Lung (tissue), 12 donors: Measurements from ENCODE around the gene ABHD8. TPM values are rescaled to one million over a fixed set of nuclear protein-coding genes. Genes with fewer than 3 reads are reported as not detected.

Experiments used
- ATAC-seq: fragments of 200-7000 bp; cut with Tn5 transposase; one replicate; pipeline ENCODE4 v1.9.1; 2020; ENCODE audit warnings: moderate number of reproducible peaks; ENCODE audit not compliant: insufficient read depth, low FRiP score
- DNase-seq, 3 donors: peaks; one replicate each; pipeline ENCODE4 v3.0.0-alpha.2; 2013 to 2017
- H3K27ac ChIP-seq, 2 donors: one replicate each; pipeline ENCODE4 v1.5.1; 2013; ENCODE audit warnings: mild to moderate bottlenecking in 2 of 2, moderate library complexity in 2 of 2, control low read depth in 1 of 2, inconsistent platforms in 1 of 2, low read depth in 1 of 2, low read length in 1 of 2
- H3K27me3 ChIP-seq, 3 donors: one replicate each; pipeline ENCODE4 v1.5.1; 2013; ENCODE audit warnings: low read length in 2 of 3; ENCODE audit not compliant: control insufficient read depth in 3 of 3, insufficient read depth in 3 of 3
- H3K36me3 ChIP-seq, 4 donors: one replicate each; pipeline ENCODE4 v1.5.1; 2013; ENCODE audit warnings: low read length in 4 of 4, mild to moderate bottlenecking in 1 of 4, moderate library complexity in 1 of 4; ENCODE audit not compliant: control insufficient read depth in 4 of 4, insufficient read depth in 4 of 4
- H3K4me1 ChIP-seq, 5 donors: one replicate each; pipeline ENCODE4 v1.5.1; 2013; ENCODE audit warnings: low read length in 5 of 5, mild to moderate bottlenecking in 2 of 5, moderate library complexity in 1 of 5; ENCODE audit not compliant: control insufficient read depth in 5 of 5, insufficient read depth in 5 of 5
- H3K4me3 ChIP-seq: one replicate; pipeline ENCODE4 v1.5.1; 2013; ENCODE audit warnings: mild to moderate bottlenecking, control low read depth, moderate library complexity
- H3K9ac ChIP-seq, 2 donors: one replicate each; pipeline ENCODE4 v1.5.1; 2013; ENCODE audit warnings: low read length in 2 of 2, control low read depth in 1 of 2; ENCODE audit not compliant: insufficient read depth in 1 of 2
- H3K9me3 ChIP-seq, 4 donors: one replicate each; pipeline ENCODE4 v1.5.1; 2013; ENCODE audit warnings: low read length in 3 of 4, mild to moderate bottlenecking in 1 of 4, moderate library complexity in 1 of 4; ENCODE audit not compliant: control insufficient read depth in 4 of 4, insufficient read depth in 3 of 4
- WGBS, 2 donors: extraction: QIAGEN DNeasy Blood & Tissue Kit; methylation state at CpG; one replicate each; pipeline ENCODE4 v1.1.7; 2013; 5-methylcytosine and 5-hydroxymethylcytosine counted together
- polyA plus RNA-seq, 2 donors: library from polyadenylated mRNA; stranded (reverse); fragments of 200-250 nt; gene quantifications; one replicate each; pipeline ENCODE4 v1.2.1, GENCODE V29; 2013
- total RNA-seq, 2 donors: library from RNA; depleted of rRNA in 1 of 2; stranded (reverse); fragments of >200 nt in 1 of 2; gene quantifications; one replicate each; pipeline ENCODE4 v1.2.1, GENCODE V29; 2014 to 2021
- TF ChIP-seq, protein P1 (sequence below): IDR thresholded peaks from 2 replicates; pipeline ENCODE4 v1.5.1; 2012; ENCODE audit warnings: mild to moderate bottlenecking; ENCODE audit errors: control extremely low read depth, extremely low read depth
- donor health status: control.
- donor health status: control.
- donor health status: Bipolar disorder and iron deficiency.
- donor health status: healthy.
- donor health status: DM: yes; HTN: yes; CAD: no.

ABHD8 gene
- total and polyA plus RNA-seq, 4 donors: 12.8 to 23.0 (median 15.1) TPM

DNA sequence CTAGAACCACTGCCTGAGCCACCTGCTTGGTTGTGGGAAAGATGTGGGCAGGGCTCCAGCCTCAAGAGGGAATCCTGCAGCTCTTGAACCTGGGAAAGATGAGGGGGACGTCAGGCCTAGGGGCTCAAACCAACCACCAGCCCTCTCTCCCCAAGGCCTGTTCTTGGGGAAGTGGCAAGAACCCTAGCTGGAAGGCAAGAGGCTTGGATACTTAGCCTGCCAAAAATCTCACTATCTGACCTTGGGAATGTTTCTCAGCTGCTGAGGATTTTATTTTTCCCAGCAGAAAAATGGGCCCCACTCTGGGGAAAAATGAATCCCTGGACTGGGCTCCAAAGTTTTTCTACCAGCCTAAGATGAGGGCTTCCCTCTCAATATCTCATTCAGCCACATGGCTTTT, 43.3 kb downstream of the ABHD8 start:
- DNase-seq: no peak
- TF ChIP-seq, protein P1, sequence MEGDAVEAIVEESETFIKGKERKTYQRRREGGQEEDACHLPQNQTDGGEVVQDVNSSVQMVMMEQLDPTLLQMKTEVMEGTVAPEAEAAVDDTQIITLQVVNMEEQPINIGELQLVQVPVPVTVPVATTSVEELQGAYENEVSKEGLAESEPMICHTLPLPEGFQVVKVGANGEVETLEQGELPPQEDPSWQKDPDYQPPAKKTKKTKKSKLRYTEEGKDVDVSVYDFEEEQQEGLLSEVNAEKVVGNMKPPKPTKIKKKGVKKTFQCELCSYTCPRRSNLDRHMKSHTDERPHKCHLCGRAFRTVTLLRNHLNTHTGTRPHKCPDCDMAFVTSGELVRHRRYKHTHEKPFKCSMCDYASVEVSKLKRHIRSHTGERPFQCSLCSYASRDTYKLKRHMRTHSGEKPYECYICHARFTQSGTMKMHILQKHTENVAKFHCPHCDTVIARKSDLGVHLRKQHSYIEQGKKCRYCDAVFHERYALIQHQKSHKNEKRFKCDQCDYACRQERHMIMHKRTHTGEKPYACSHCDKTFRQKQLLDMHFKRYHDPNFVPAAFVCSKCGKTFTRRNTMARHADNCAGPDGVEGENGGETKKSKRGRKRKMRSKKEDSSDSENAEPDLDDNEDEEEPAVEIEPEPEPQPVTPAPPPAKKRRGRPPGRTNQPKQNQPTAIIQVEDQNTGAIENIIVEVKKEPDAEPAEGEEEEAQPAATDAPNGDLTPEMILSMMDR: no peak
- Histone ChIP-seq H3K27me3 (no peaks in the 10 kb centered on the region), H3K4me3 (no peak overlapping the region), H3K27ac (no peak overlapping the region), H3K4me1 (peaks cover 0 to 6% (median 0%) of the 10 kb centered on the region in 5 donors), H3K36me3 (peaks cover 0 to 8% (median 0%) of the 10 kb centered on the region in 4 donors), H3K9me3 (peaks cover 0 to 5% (median 0%) of the 10 kb centered on the region in 4 donors), H3K9ac (no peak overlapping the region)
- WGBS, 2 donors: 68 to 70% methylated on average over 1 of the region's 1 CpG
- ATAC-seq: no peak

DNA sequence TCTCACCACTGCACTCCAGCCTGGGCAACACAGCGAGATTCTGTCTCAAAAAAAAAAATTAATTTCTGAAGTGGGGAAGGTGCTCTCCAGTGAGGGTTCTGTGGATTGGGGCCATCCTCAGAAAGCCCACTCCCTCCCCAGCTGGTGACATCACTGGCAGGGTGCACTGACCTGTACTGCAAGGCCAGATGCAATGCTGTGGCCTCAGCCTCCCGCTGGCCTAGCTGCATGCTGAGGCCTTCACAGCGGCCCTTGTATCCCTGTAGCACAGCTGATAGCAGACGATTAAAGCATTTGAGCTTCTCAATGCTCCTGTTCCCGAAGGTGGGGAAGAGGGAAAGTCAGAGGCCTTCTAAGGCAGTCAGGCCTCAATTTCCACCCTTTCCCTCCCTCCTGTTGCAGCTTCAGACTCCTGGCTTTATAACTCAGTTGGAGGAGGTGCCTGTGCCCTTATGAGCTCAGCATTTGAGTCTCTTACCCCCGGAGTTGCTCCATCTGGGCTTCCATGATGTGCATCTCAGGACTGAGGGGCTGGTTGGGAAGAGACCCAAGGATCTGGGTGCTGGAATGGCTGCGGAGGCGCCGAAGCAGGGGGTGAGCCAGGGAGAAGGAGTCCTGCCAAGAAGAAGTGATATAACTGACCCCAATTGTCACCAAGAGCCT, 44.0 kb downstream of the ABHD8 start:
- no peak overlapping the region for H3K27ac ChIP-seq
- no peak for ATAC-seq
- TF ChIP-seq, protein P1: no peak
- no peak overlapping the region for H3K4me3 ChIP-seq
- 94 to 95% methylated on average over 9 of the region's 9 CpGs for WGBS, 2 donors
- peaks cover 0 to 5% (median 0%) of the 10 kb centered on the region in 4 donors for H3K9me3 ChIP-seq
- H3K36me3 ChIP-seq: peaks cover 0 to 8% (median 0%) of the 10 kb centered on the region in 4 donors
- DNase-seq: no peak
- H3K4me1 ChIP-seq: peaks cover 0 to 6% (median 0%) of the 10 kb centered on the region in 5 donors
- H3K9ac ChIP-seq: no peak overlapping the region
- H3K27me3 ChIP-seq: no peaks in the 10 kb centered on the region

DNA sequence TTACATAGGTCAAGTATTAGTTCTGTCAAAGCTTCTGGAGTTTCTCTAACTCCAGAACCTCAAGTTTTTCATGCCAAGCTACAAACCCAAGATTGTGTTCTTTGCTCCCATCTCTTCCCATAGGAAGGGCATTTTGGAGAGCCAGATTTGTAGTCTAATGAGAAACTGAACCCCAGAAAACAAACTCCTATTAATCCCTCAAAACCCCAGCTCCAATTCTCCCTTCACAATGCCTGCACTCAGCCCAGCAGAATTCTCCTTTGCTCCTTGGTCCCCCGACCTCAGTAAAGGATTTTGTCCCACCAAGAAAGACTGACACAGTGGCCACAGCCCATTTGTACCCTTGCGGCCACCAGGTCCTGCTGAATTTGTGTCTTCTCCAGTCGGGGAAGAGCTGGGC, 47.1 kb downstream of the ABHD8 start:
- 86 to 91% methylated on average over 3 of the region's 3 CpGs for WGBS, 2 donors
- no peak overlapping the region for H3K9ac ChIP-seq
- peaks cover 0 to 5% (median 0%) of the 10 kb centered on the region in 4 donors for H3K9me3 ChIP-seq
- no peak for ATAC-seq
- no peaks in the 10 kb centered on the region for H3K27me3 ChIP-seq
- TF ChIP-seq, protein P1: no peak
- H3K4me3 ChIP-seq: no peak overlapping the region
- peaks cover 0 to 6% (median 0%) of the 10 kb centered on the region in 5 donors for H3K4me1 ChIP-seq
- DNase-seq: no peak
- H3K27ac ChIP-seq: no peak overlapping the region
- peaks cover 0 to 9% (median 0%) of the 10 kb centered on the region in 4 donors for H3K36me3 ChIP-seq
